Measurements from ENCODE around the gene TBCEL. TPM values are rescaled to one million over a fixed set of nuclear protein-coding genes. Genes with fewer than 3 reads are reported as not detected.
A peak's percentile ranks its signal among the peaks of the same experiment; 100 is the strongest.
"Not testable (repeated sequence)": the region's sequence is repeated elsewhere in the genome, so short reads cannot be mapped to it uniquely, and the experiment has no call there.

TBCEL gene
- total and polyA plus RNA-seq, 7 donors: 2.9 to 19.2 (median 8.0) TPM

- 37 to 55% (median 50%) methylated on average over 3 of the region's 3 CpGs for WGBS, 3 donors
- ATAC-seq (no peak), DNase-seq (no peak)
- peaks cover 12% of the 10 kb centered on the region for H3K4me1 ChIP-seq
- H3K4me3 ChIP-seq: peak overlapping the region; percentile 85
- TF ChIP-seq CTCF (IDR thresholded peaks at IDR 0.05): no peak
- intact Hi-C loops (cut with DNase I): no loop called here
- H3K27ac ChIP-seq: no peak overlapping the region
- no peaks in the 10 kb centered on the region for H3K27me3 ChIP-seq (ENCODE audit: insufficient read depth in 3 of 3, low read length in 2 of 3)
- no peaks in the 10 kb centered on the region for H3K36me3 ChIP-seq (ENCODE audit: insufficient read depth in 1 of 2, low read depth in 1 of 2)
- H3K9me3 ChIP-seq: no peaks in the 10 kb centered on the region
Observed at GRCh38 chr11:121024989-121025388, 1.1 kb downstream of the TBCEL start.

GRCh38 chr11:121029153-121029552 is 5.3 kb downstream of the TBCEL start:
- 51 to 65% (median 52%) methylated on average over 2 of the region's 2 CpGs for WGBS, 3 donors
- no peak for TF ChIP-seq CTCF (IDR thresholded peaks at IDR 0.05)
- H3K27me3 ChIP-seq (ENCODE audit: insufficient read depth in 3 of 3, low read length in 2 of 3): no peaks in the 10 kb centered on the region
- no peak overlapping the region for H3K27ac ChIP-seq
- no peak for DNase-seq
- H3K4me3 ChIP-seq: no peak overlapping the region
- H3K36me3 ChIP-seq (ENCODE audit: insufficient read depth in 1 of 2, low read depth in 1 of 2): no peaks in the 10 kb centered on the region
- intact Hi-C loops (cut with DNase I): no loop called here
- H3K9me3 ChIP-seq: no peaks in the 10 kb centered on the region
- ATAC-seq: no peak
- H3K4me1 ChIP-seq: peaks cover 12% of the 10 kb centered on the region

- Histone ChIP-seq H3K4me3 (no peak overlapping the region), H3K4me1 (peaks cover 7% of the 10 kb centered on the region), H3K36me3 (ENCODE audit: insufficient read depth in 1 of 2, low read depth in 1 of 2) (no peaks in the 10 kb centered on the region), H3K27me3 (ENCODE audit: insufficient read depth in 3 of 3, low read length in 2 of 3) (no peaks in the 10 kb centered on the region), H3K27ac (no peak overlapping the region), H3K9me3 (no peaks in the 10 kb centered on the region)
- DNase-seq (no peak), ATAC-seq (no peak)
- intact Hi-C loops (cut with DNase I): no loop called here
- no peak for TF ChIP-seq CTCF (IDR thresholded peaks at IDR 0.05)
- 50 to 70% (median 55%) methylated on average over 3 of the region's 3 CpGs for WGBS, 3 donors
Observed at GRCh38 chr11:121029813-121030445, 6.0 kb downstream of the TBCEL start.

- Histone ChIP-seq H3K4me3 (no peak overlapping the region), H3K4me1 (no peaks in the 10 kb centered on the region), H3K27ac (no peak overlapping the region), H3K36me3 (ENCODE audit: insufficient read depth in 1 of 2, low read depth in 1 of 2) (no peaks in the 10 kb centered on the region), H3K9me3 (no peaks in the 10 kb centered on the region), H3K27me3 (ENCODE audit: insufficient read depth in 3 of 3, low read length in 2 of 3) (no peaks in the 10 kb centered on the region)
- ATAC-seq (no peak), DNase-seq (no peak)
- no peak for TF ChIP-seq CTCF (IDR thresholded peaks at IDR 0.05)
- intact Hi-C loops (cut with DNase I): no loop called here
- WGBS, 3 donors: 95 to 98% (median 96%) methylated on average over 2 of the region's 2 CpGs
Observed at GRCh38 chr11:121031167-121031566, 7.3 kb downstream of the TBCEL start.

GRCh38 chr11:121031648-121032047 is 7.7 kb downstream of the TBCEL start:
- not testable (repeated sequence) for ATAC-seq

More at GRCh38 chr11:121031648-121032047, 7.7 kb downstream of the TBCEL start:
- H3K36me3 ChIP-seq (ENCODE audit: insufficient read depth in 1 of 2, low read depth in 1 of 2); H3K4me3 ChIP-seq; intact Hi-C loops (cut with DNase I); DNase-seq; H3K4me1 ChIP-seq; H3K27ac ChIP-seq; H3K9me3 ChIP-seq; H3K27me3 ChIP-seq (ENCODE audit: insufficient read depth in 3 of 3, low read length in 2 of 3): not testable (repeated sequence)
- 95 to 98% (median 97%) methylated on average over 3 to 4 of the region's 4 CpGs for WGBS, 3 donors

Measured in psoas muscle (tissue), 8 donors.